SH-SY5Y (cell line): ENCODE measurements around the gene FADS6.

Source experiments
- GATA2 ChIP-seq: IDR thresholded peaks from 2 replicates; pipeline ENCODE4 v1.6.1; 2011; ENCODE audit warnings: mild to moderate bottlenecking, low read depth, low read length
- GATA3 ChIP-seq: IDR thresholded peaks from 2 replicates; pipeline ENCODE4 v1.6.1; 2011; ENCODE audit warnings: low read depth, mild to moderate bottlenecking, low read length, moderate library complexity

DNA sequence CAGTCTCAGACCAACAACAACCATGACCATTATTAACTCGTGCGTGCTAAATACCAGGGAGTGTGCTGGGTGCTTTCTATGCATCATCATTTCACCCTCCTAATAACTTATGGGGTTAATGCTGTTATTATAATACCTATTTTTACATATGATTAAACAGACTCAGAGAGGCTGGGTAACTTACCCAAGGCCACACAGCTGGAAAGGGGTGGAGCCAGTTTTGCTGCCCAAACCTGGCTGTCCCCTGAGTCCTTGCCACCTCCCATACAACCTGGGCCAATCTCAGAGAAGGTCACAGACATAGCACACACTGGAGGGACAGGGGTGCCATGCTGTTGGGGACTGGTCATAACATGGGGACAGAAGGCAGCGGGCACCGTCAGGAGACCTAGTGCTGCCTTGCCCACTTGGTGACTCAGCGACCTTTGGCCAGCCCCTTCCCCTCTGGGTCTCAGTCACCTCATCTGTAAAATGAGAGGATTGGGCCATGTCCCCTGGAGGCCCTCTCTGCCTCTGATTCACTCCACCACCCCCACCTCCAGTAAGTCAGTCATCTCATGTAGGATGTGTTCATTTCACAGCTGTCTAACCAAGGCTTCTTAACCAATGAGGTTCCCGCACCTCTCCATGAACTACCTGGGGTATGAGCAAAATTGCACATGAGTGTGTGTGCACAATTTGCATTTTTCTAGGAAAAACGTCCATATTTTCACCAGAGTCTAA, 11.4 kb upstream of the FADS6 start:
- TF ChIP-seq GATA3: no peak
- TF ChIP-seq GATA2: no peak
